ENCODE data around the gene MPLKIP. TPM values are rescaled to one million over a fixed set of nuclear protein-coding genes. Genes with fewer than 3 reads are reported as not detected.

MPLKIP gene
- total RNA-seq, 4 donors from 2014 or later, result 19.1 to 27.9 (median 23.8) TPM

GRCh38 chr7:40092182-40092581 is 42.2 kb downstream of the MPLKIP start:
- Histone ChIP-seq H3K9me3 (no peaks in the 10 kb centered on the region), H3K4me1 (peaks cover 7 to 16% of the 10 kb centered on the region in 2 donors), H3K4me3 (no peak overlapping the region), H3K27ac (peak overlapping the region in 1 of 4 donors; percentile 32), H3K36me3 (peaks cover 0 to 47% of the 10 kb centered on the region in 2 donors), H3K27me3 (no peaks in the 10 kb centered on the region)
- in situ Hi-C loops (cut with MboI; ENCODE audit: low sequenced_read_pairs in 4 of 4), result no loop called here
- DNase-seq (no peak), ATAC-seq (peak; percentile 63 to 92)
- intact Hi-C loops (cut with DNase I; ENCODE audit: low total_unique reads), result no loop called here
- TF ChIP-seq CTCF (IDR thresholded peaks at IDR 0.05 in 4 of 5, conservative IDR thresholded peaks at IDR 0.05 in 1 of 5) (no peak), POLR2A (IDR thresholded peaks at IDR 0.05) (no peak)

- ATAC-seq, result no peak
- peaks cover 0 to 19% of the 10 kb centered on the region in 2 donors for H3K36me3 ChIP-seq
- no peaks in the 10 kb centered on the region for H3K27me3 ChIP-seq
- no peak overlapping the region for H3K27ac ChIP-seq
- no peak overlapping the region for H3K4me3 ChIP-seq
- no peak for TF ChIP-seq POLR2A (IDR thresholded peaks at IDR 0.05)
- TF ChIP-seq CTCF (IDR thresholded peaks at IDR 0.05 in 4 of 5, conservative IDR thresholded peaks at IDR 0.05 in 1 of 5), result no peak
- DNase-seq, result no peak
- H3K4me1 ChIP-seq, result no peaks in the 10 kb centered on the region
- intact Hi-C loops (cut with DNase I; ENCODE audit: low total_unique reads), result loop anchor here (1.0 kb wide), 1 partner anchor 16 kb away; no protein-coding TSS in a partner anchor
- in situ Hi-C loops (cut with MboI; ENCODE audit: low sequenced_read_pairs in 4 of 4), result no loop called here
- H3K9me3 ChIP-seq, result no peaks in the 10 kb centered on the region
Measured at GRCh38 chr7:40077849-40078248, 56.6 kb downstream of the MPLKIP start.

Other genes with a start within 250 kb of the MPLKIP start
- 10 to 100 TPM; 25.0 to 50.8 (median 29.4) TPM for gene CDK13, start 184.4 kb downstream of the MPLKIP start, total RNA-seq
- 1 to 10 TPM; 2.3 to 3.5 (median 2.9) TPM for gene SUGCT, start 383 bp upstream of the MPLKIP start, total RNA-seq

Data from gastrocnemius medialis (tissue), 4 donors.